SHP77 treated with DMSO at 0.1 percent for 48 hours (cell line): Measurements from ENCODE around the gene USP48.
"Not testable (repeated sequence)": the region's sequence is repeated elsewhere in the genome, so short reads cannot be mapped to it uniquely, and the experiment has no call there.

Source experiments
- DNase-seq: peaks from one replicate; lab custom pipeline; 2025; lab: John Stamatoyannopoulos, UW

The USP48 gene

GRCh38 chr1:21815724-21816321, 32.9 kb upstream of the USP48 start:
- DNase-seq: no peak

GRCh38 chr1:21814981-21815582, 32.1 kb upstream of the USP48 start:
- no peak for DNase-seq

GRCh38 chr1:21814241-21814918, 31.4 kb upstream of the USP48 start:
- DNase-seq: no peak

GRCh38 chr1:21813542-21813941, 30.6 kb upstream of the USP48 start:
- DNase-seq: no peak

- DNase-seq: no peak
Measured at GRCh38 chr1:21811875-21812305, 28.9 kb upstream of the USP48 start, which contains the start of gene LDLRAD2. LDLRAD2 (plus strand) TSS chr1:21812265; CDS start chr1:21812452, 187 bp downstream.

GRCh38 chr1:21804536-21804935, 21.6 kb upstream of the USP48 start:
- DNase-seq: no peak

GRCh38 chr1:21801100-21801499, 18.2 kb upstream of the USP48 start:
- no peak for DNase-seq

- DNase-seq: no peak
Measured at GRCh38 chr1:21799730-21800129, 16.8 kb upstream of the USP48 start.

GRCh38 chr1:21795075-21795474, 12.1 kb upstream of the USP48 start:
- no peak for DNase-seq

GRCh38 chr1:21794656-21795055, 11.7 kb upstream of the USP48 start:
- DNase-seq: no peak

- no peak for DNase-seq
Measured at GRCh38 chr1:21793104-21793503, 10.2 kb upstream of the USP48 start.

GRCh38 chr1:21786640-21787039, 3.7 kb upstream of the USP48 start:
- DNase-seq: no peak

- DNase-seq: not testable (repeated sequence)
Measured at GRCh38 chr1:21785764-21786163, 2.8 kb upstream of the USP48 start.

GRCh38 chr1:21783679-21784603, 992 bp upstream of the USP48 start:
- no peak for DNase-seq

GRCh38 chr1:21782349-21782867, 541 bp downstream of the USP48 start:
- DNase-seq: peak; percentile 37

- no peak for DNase-seq
Measured at GRCh38 chr1:21781815-21782348, 1.1 kb downstream of the USP48 start.

- DNase-seq: no peak
Measured at GRCh38 chr1:21779613-21780521, 3.1 kb downstream of the USP48 start.

GRCh38 chr1:21778405-21778727, 4.6 kb downstream of the USP48 start:
- no peak for DNase-seq

GRCh38 chr1:21776925-21777324, 6.0 kb downstream of the USP48 start:
- DNase-seq: not testable (repeated sequence)

GRCh38 chr1:21775985-21776562, 6.9 kb downstream of the USP48 start:
- no peak for DNase-seq

- no peak for DNase-seq
Measured at GRCh38 chr1:21775550-21775914, 7.4 kb downstream of the USP48 start.
